ENCODE results near the gene UXT. TPM values are rescaled to one million over a fixed set of nuclear protein-coding genes. Genes with fewer than 3 reads are reported as not detected.

The UXT gene
- polyA plus RNA-seq (2011; rRNA removed) = 76.9 and 101 TPM in 2 replicates
- 23.5 and 39.5 TPM in 2 replicates for polyA minus RNA-seq (2011; rRNA and poly(A)+ RNA removed)

DNA sequence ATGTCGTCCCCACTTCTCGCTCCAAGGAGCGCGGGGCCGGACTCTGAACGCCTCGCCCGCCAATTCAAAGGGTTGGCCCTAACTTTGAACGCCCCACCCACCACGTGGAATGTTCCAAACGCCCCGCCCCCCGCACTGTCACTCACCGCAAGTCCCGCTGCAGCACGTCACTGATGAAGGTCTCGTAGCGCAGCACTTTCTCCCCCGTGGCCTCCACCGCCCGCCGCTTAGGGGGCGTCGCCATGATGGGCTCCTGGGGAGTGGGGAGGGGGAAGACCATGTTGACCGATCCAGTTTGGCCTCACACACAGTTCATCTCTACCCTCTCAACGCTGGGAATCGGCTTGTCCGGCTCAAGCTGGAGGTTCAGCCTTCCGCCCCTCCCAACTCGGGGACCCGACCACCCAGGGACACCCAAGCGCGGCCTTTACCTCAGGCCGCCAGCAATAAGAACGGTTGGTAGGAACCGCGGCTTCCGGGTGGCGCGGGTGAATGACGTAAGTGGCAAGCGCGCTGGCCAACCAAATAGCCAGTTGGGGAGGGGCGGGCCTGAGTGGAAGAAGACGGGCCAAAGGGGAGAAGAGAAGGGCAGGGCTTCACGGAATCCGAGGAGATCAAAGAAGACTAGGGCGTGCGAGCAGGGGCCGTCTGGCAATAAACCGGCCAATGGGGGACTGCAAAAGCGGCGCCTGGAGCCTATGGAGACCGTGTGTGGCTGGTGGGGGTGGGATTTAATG, at the start of gene UXT:
Gene UXT (minus strand): TSS at position 497 of the 737 bp plus-strand sequence. CDS start 253 bp downstream, at position 244.
- CTCF ChIA-PET = no interaction called here

GRCh38 chrX:47707031-47707780, 48.2 kb upstream of the UXT start:
- Histone ChIP-seq H3K4me3 (ENCODE audit: low read depth, low read length) (no peak overlapping the region), H3K27me3 (ENCODE audit: control insufficient read depth, insufficient read depth, low read length) (no peaks in the 10 kb centered on the region; the same call in 1 of the 2 replicates), H3K36me3 (ENCODE audit: control insufficient read depth, insufficient read depth, low read length) (no peaks in the 10 kb centered on the region)
- no peak for DNase-seq (ENCODE audit: low read depth)
- ChIA-PET POLR2A (no interaction called here), CTCF (no interaction called here)
- TF ChIP-seq CTCF (IDR thresholded peaks at IDR 0.05; ENCODE audit: insufficient read depth, low read depth, low read length) = no peak

More for the DNA sequence above, at the start of gene UXT:
- DNase-seq (ENCODE audit: low read depth) = peak; percentile 67
- Histone ChIP-seq H3K27me3 (ENCODE audit: control insufficient read depth, insufficient read depth, low read length) (no peaks in the 10 kb centered on the region), H3K4me3 (ENCODE audit: low read depth, low read length) (peak within 1 kb of the TSS; percentile 66), H3K36me3 (ENCODE audit: control insufficient read depth, insufficient read depth, low read length) (peaks cover 3% of the 10 kb centered on the region)
- no peak for TF ChIP-seq CTCF (IDR thresholded peaks at IDR 0.05; ENCODE audit: insufficient read depth, low read depth, low read length)
- POLR2A ChIA-PET = no interaction called here

- H3K36me3 ChIP-seq (ENCODE audit: control insufficient read depth, insufficient read depth, low read length) = no peaks in the 10 kb centered on the region
- TF ChIP-seq CTCF (IDR thresholded peaks at IDR 0.05; ENCODE audit: insufficient read depth, low read depth, low read length) = no peak
- DNase-seq (ENCODE audit: low read depth) = no peak
- ChIA-PET POLR2A (no interaction called here), CTCF (no interaction called here)
- H3K4me3 ChIP-seq (ENCODE audit: low read depth, low read length) = no peak overlapping the region
- H3K27me3 ChIP-seq (ENCODE audit: control insufficient read depth, insufficient read depth, low read length) = no peaks in the 10 kb centered on the region; the same call in 1 of the 2 replicates
Observed at GRCh38 chrX:47706575-47706974, 47.6 kb upstream of the UXT start.

- Histone ChIP-seq H3K36me3 (ENCODE audit: control insufficient read depth, insufficient read depth, low read length) (no peaks in the 10 kb centered on the region), H3K27me3 (ENCODE audit: control insufficient read depth, insufficient read depth, low read length) (no peaks in the 10 kb centered on the region; the same call in 1 of the 2 replicates), H3K4me3 (ENCODE audit: low read depth, low read length) (no peak overlapping the region)
- ChIA-PET CTCF (no interaction called here), POLR2A (no interaction called here)
- no peak for TF ChIP-seq CTCF (IDR thresholded peaks at IDR 0.05; ENCODE audit: insufficient read depth, low read depth, low read length)
- no peak for DNase-seq (ENCODE audit: low read depth)
Observed at GRCh38 chrX:47704736-47705135, 45.8 kb upstream of the UXT start.

DNA sequence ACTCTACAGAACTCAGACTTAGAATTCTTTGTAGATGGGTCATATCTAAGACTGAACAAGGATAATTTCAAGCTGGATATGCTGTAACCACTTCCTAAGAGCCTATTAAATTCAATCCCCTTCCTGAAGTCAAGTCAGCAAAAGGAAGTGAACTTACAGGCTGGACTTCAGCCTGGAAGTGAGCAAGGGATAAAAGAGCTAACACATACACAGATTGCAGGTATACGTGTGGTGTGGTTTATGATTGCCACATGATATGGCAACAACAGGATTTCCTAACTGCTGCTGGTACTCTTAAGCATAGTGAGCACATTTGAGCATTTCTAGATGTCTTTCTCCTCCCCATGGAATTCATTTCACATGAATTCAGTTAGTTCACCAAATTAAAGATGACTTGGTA, 38.2 kb upstream of the UXT start:
- Histone ChIP-seq H3K4me3 (ENCODE audit: low read depth, low read length) (no peak overlapping the region), H3K27me3 (ENCODE audit: control insufficient read depth, insufficient read depth, low read length) (no peaks in the 10 kb centered on the region), H3K36me3 (ENCODE audit: control insufficient read depth, insufficient read depth, low read length) (no peaks in the 10 kb centered on the region)
- POLR2A ChIA-PET = no interaction called here
- DNase-seq (ENCODE audit: low read depth) = no peak
- TF ChIP-seq CTCF (IDR thresholded peaks at IDR 0.05; ENCODE audit: insufficient read depth, low read depth, low read length) = no peak
- CTCF ChIA-PET = no interaction called here

All from BJ (cell line).